ENCODE data around the gene HSD17B1. TPM values are rescaled to one million over a fixed set of nuclear protein-coding genes. Genes with fewer than 3 reads are reported as not detected.
"Not testable (repeated sequence)": the region's sequence is repeated elsewhere in the genome, so short reads cannot be mapped to it uniquely, and the experiment has no call there.

The HSD17B1 gene
- total RNA-seq, 4 donors from 2014 or later = 0.41 to 2.2 (median 0.95) TPM; not detected in 1

GRCh38 chr17:42538482-42538881, 14.2 kb upstream of the HSD17B1 start:
- Histone ChIP-seq H3K4me1 (peaks cover 18 to 40% (median 27%) of the 10 kb centered on the region in 4 donors), H3K9me3 (no peaks in the 10 kb centered on the region), H3K4me3 (no peak overlapping the region), H3K36me3 (peaks cover 0 to 4% (median 0%) of the 10 kb centered on the region in 4 donors), H3K27ac (no peak overlapping the region), H3K27me3 (no peaks in the 10 kb centered on the region)
- in situ Hi-C loops (cut with MboI; ENCODE audit: low pct_ligation_motif_present in 1 of 4, low pct_unique_long_range_greater_than_20kb in 1 of 4, low sequenced_read_pairs in 3 of 4) = no loop called here
- DNase-seq = no peak
- 88 to 89% methylated on average over 3 to 14 of the region's 14 CpGs for WGBS, 2 donors (ENCODE audit: low coverage in 1 of 2)
- intact Hi-C loops (cut with DNase I; ENCODE audit: low total_unique reads) = no loop called here
- TF ChIP-seq POLR2AphosphoS5 (IDR thresholded peaks at IDR 0.05) (no peak), EP300 (IDR thresholded peaks at IDR 0.05; ENCODE audit: low read depth) (no peak), CTCF (IDR thresholded peaks at IDR 0.05) (no peak), POLR2A (IDR thresholded peaks at IDR 0.05) (no peak)

- peak overlapping the region; percentile 48 to 76 (median 68) for H3K27ac ChIP-seq
Observed at GRCh38 chr17:42540558-42540957, 12.2 kb upstream of the HSD17B1 start.

GRCh38 chr17:42541041-42541833, 11.5 kb upstream of the HSD17B1 start:
- TF ChIP-seq POLR2AphosphoS5 (IDR thresholded peaks at IDR 0.05) (peak in 2 of 3 donors; percentile 66 to 80), CTCF (IDR thresholded peaks at IDR 0.05) (no peak), EP300 (IDR thresholded peaks at IDR 0.05; ENCODE audit: low read depth) (no peak), POLR2A (IDR thresholded peaks at IDR 0.05) (peak; percentile 53)
- peaks cover 10 to 29% (median 19%) of the 10 kb centered on the region in 4 donors for H3K4me1 ChIP-seq
- H3K27ac ChIP-seq = peak overlapping the region; percentile 52 to 76 (median 68)
- no peaks in the 10 kb centered on the region for H3K27me3 ChIP-seq
- in situ Hi-C loops (cut with MboI; ENCODE audit: low pct_ligation_motif_present in 1 of 4, low pct_unique_long_range_greater_than_20kb in 1 of 4, low sequenced_read_pairs in 3 of 4) = no loop called here
- H3K4me3 ChIP-seq = no peak overlapping the region
- no peaks in the 10 kb centered on the region for H3K9me3 ChIP-seq
- peaks cover 0 to 4% (median 0%) of the 10 kb centered on the region in 4 donors for H3K36me3 ChIP-seq
- DNase-seq = peak; percentile 61
- intact Hi-C loops (cut with DNase I; ENCODE audit: low total_unique reads) = no loop called here
- 74 to 100% methylated on average over 1 to 17 of the region's 17 CpGs for WGBS, 2 donors (ENCODE audit: low coverage in 1 of 2)

More at GRCh38 chr17:42540558-42540957, 12.2 kb upstream of the HSD17B1 start:
- in situ Hi-C loops (cut with MboI; ENCODE audit: low pct_ligation_motif_present in 1 of 4, low pct_unique_long_range_greater_than_20kb in 1 of 4, low sequenced_read_pairs in 3 of 4); intact Hi-C loops (cut with DNase I; ENCODE audit: low total_unique reads); H3K27me3 ChIP-seq; H3K9me3 ChIP-seq; H3K36me3 ChIP-seq; H3K4me3 ChIP-seq; DNase-seq: not testable (repeated sequence)
- H3K4me1 ChIP-seq = peaks cover 12 to 31% (median 22%) of the 10 kb centered on the region in 4 donors
- 80 to 97% methylated on average over 1 to 4 of the region's 4 CpGs for WGBS, 2 donors (ENCODE audit: low coverage in 1 of 2)

GRCh38 chr17:42543190-42544079, 9.3 kb upstream of the HSD17B1 start:
- no peak for DNase-seq
- 94% methylated on average over 36 of the region's 39 CpGs; no CpG with 5 or more reads in 1 of the 2 donors for WGBS, 2 donors (ENCODE audit: low coverage in 1 of 2)
- TF ChIP-seq CTCF (IDR thresholded peaks at IDR 0.05) (no peak), POLR2A (IDR thresholded peaks at IDR 0.05) (no peak), POLR2AphosphoS5 (IDR thresholded peaks at IDR 0.05) (no peak), EP300 (IDR thresholded peaks at IDR 0.05; ENCODE audit: low read depth) (no peak)
- no peaks in the 10 kb centered on the region for H3K9me3 ChIP-seq
- peaks cover 0 to 4% (median 0%) of the 10 kb centered on the region in 4 donors for H3K36me3 ChIP-seq
- no peaks in the 10 kb centered on the region for H3K27me3 ChIP-seq
- no peak overlapping the region for H3K4me3 ChIP-seq
- H3K4me1 ChIP-seq = peaks cover 5 to 17% (median 13%) of the 10 kb centered on the region in 4 donors
- no peak overlapping the region for H3K27ac ChIP-seq
- in situ Hi-C loops (cut with MboI; ENCODE audit: low pct_ligation_motif_present in 1 of 4, low pct_unique_long_range_greater_than_20kb in 1 of 4, low sequenced_read_pairs in 3 of 4) (no loop called here), intact Hi-C loops (cut with DNase I; ENCODE audit: low total_unique reads) (no loop called here)
